Activated T-helper 2 cell treated with anti-CD3 and anti-CD28 coated beads, Interferon-gamma antibody, Interleukin-2, Interleukin-4, amounts not matched to agents 10 μg/mL and 5 μg/mL and 100 μg/mL, durations not matched to agents 14 hours and 24 hours and 36 hours (primary cell): ENCODE measurements around the gene NSUN4. TPM values are rescaled to one million over a fixed set of nuclear protein-coding genes. Genes with fewer than 3 reads are reported as not detected.

Source experiments
- DNase-seq: peaks from one replicate; pipeline ENCODE4 v3.0.0; 2021; ENCODE audit warnings: low spot score
- H3K27ac Mint-ChIP-seq: one replicate; pipeline ENCODE4 v1.8.0; 2021; ENCODE audit warnings: mixed read lengths
- H3K27me3 Mint-ChIP-seq: one replicate; pipeline ENCODE4 v1.8.0; 2021; ENCODE audit warnings: low read depth, mixed read lengths
- H3K36me3 Mint-ChIP-seq: one replicate; pipeline ENCODE4 v1.8.0; 2021; ENCODE audit warnings: low read depth, mixed read lengths
- H3K4me1 Mint-ChIP-seq: one replicate; pipeline ENCODE4 v1.8.0; 2021; ENCODE audit warnings: low read depth, mixed read lengths
- H3K4me3 Mint-ChIP-seq: one replicate; pipeline ENCODE4 v1.8.0; 2021; ENCODE audit warnings: low read depth, mild to moderate bottlenecking, moderate library complexity, mixed read lengths
- H3K9me3 Mint-ChIP-seq: one replicate; pipeline ENCODE4 v1.8.0; 2021; ENCODE audit warnings: mixed read lengths
- intact Hi-C: fragments of 100-400 bp; cut with micrococcal nuclease; formaldehyde crosslinking; loops from one replicate; pipeline ENCODE4 v1.15.1; 2023
- total RNA-seq: library from RNA; stranded (reverse); gene quantifications from 2 replicates; pipeline ENCODE4 v1.2.3, GENCODE V29; 2022

The NSUN4 gene
- total RNA-seq, 1 donor from 2014 or later: 37.2 TPM

DNA sequence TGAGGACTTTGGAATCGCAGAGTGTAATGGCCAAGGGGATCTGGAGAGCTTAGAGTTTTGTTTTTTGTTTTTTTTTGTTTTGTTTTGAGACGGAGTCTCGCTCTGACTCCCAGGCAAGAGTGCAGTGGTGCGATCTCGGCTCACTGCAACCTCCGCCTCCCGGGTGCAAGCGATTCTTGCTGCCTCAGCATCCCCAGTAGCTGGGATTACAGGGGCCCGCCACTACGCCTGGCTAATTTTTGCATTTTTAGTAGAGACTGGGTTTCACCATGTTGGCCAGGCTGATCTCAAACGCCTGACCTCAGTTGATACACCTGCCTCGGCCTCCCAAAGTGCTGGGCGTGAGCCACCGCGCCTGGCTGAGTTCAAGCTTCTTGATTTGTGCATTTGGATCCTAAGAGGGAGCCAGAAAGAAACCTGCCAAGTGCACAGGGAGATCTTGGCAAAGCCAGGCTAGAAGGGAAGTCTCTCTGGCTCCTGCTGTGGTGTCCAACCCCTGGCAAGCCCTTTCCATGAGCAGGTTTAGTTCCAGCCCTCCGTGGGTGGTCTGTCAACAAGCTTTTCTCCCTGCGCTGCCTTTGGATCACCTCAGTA lies 54.4 kb downstream of the NSUN4 start:
- Mint-ChIP-seq H3K4me3 (peak overlapping the region; percentile 63), H3K36me3 (peaks cover 9% of the 10 kb centered on the region), H3K4me1 (peaks cover 6% of the 10 kb centered on the region), H3K9me3 (peaks cover 14% of the 10 kb centered on the region), H3K27ac (no peak overlapping the region), H3K27me3 (peaks cover 21% of the 10 kb centered on the region)
- DNase-seq: no peak
- intact Hi-C loops: no loop called here

DNA sequence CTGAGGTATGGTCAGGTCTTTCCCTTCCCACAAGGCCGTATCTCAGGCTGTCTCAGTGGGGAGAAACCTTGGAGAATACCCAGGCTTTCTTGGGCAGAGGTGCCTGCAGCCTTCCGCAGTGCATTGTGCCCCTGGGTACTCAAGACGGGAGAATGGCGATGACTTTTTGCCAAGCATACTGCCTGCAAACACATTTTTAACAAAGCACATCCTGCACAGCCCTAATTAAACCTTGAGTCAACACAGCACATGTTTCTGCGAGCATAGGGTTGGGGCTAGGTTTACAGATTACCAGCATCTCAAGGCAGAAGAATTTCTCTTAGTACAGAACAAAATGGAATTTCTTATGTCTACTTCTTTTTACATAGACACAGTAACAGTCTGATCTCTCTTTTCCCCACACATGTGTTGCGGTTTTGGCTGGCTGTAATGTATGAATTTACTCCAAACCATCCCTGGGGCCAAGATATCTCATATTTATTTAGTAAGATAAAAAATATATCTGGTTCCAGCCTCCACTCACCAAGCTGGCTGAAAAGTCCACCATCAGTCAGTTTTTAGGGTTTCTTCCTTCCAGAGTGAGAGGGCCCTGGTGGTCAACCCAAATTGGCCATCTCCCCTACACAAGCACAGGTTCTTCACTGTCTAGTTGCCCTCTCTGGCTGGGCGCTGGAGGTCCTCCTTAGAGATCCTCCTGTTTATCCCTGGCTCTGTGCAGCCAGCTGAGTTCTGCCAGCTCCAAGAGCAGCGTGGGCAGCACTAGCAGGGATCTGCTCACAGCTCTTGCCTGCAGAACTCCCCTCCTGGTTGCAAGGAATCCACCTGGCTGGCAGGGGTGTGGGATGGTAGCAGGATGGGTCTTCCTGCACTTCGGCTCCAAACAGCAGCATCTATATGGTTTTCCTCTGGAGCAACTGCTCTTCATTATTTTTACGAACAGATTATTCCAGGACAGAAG lies 56.1 kb downstream of the NSUN4 start:
- intact Hi-C loops: no loop called here
- H3K27ac Mint-ChIP-seq: no peak overlapping the region
- DNase-seq: no peak
- peaks cover 14% of the 10 kb centered on the region for H3K9me3 Mint-ChIP-seq
- H3K36me3 Mint-ChIP-seq: peaks cover 9% of the 10 kb centered on the region
- peaks cover 21% of the 10 kb centered on the region for H3K27me3 Mint-ChIP-seq
- H3K4me1 Mint-ChIP-seq: peaks cover 6% of the 10 kb centered on the region
- H3K4me3 Mint-ChIP-seq: no peak overlapping the region

DNA sequence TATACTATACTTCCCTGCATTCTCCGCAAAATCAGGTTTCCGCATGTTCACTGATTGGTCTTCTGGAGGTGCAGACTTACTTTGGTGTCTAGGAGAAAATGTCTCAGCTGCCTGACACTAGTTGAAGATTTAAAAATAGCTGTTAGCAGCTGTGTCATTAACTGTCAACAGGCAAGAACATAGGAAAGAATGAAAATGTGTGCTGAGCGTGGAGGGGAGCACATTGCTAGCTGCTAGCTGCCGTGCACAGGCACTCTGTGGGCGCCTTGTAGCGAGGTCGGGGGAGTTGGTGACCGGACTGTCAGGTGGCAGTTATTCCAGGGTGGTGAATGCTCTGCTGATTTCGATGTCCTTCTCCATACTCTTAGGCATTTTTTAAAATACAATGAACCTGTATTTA lies 58.7 kb downstream of the NSUN4 start:
- H3K4me1 Mint-ChIP-seq: peaks cover 4% of the 10 kb centered on the region
- no peak overlapping the region for H3K27ac Mint-ChIP-seq
- H3K9me3 Mint-ChIP-seq: no peaks in the 10 kb centered on the region
- H3K36me3 Mint-ChIP-seq: no peaks in the 10 kb centered on the region
- DNase-seq: no peak
- peaks cover 15% of the 10 kb centered on the region for H3K27me3 Mint-ChIP-seq
- intact Hi-C loops: no loop called here
- H3K4me3 Mint-ChIP-seq: no peak overlapping the region

DNA sequence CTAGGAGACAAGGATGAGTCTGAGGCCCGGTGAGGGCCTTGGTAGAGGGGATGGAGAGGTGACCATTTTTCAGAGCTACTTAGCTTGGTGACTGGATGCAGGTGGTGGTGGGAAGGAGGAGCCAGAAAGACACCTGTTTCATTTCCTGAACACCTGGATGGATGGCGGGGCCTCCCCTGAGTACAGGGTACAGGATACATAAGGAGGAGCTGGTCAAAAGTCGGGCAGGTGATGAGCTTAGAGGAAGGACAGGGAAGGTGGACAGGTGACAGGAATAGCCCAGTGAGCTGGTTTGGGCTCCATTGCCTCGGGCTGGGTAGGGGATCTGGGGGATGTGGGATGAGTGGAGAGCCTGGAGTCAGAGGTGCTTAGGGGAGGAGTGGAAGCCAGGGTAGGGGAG lies 59.8 kb downstream of the NSUN4 start:
- Mint-ChIP-seq H3K36me3 (no peaks in the 10 kb centered on the region), H3K27me3 (peaks cover 9% of the 10 kb centered on the region), H3K4me1 (no peaks in the 10 kb centered on the region), H3K4me3 (no peak overlapping the region), H3K9me3 (no peaks in the 10 kb centered on the region), H3K27ac (no peak overlapping the region)
- intact Hi-C loops: no loop called here
- DNase-seq: no peak

DNA sequence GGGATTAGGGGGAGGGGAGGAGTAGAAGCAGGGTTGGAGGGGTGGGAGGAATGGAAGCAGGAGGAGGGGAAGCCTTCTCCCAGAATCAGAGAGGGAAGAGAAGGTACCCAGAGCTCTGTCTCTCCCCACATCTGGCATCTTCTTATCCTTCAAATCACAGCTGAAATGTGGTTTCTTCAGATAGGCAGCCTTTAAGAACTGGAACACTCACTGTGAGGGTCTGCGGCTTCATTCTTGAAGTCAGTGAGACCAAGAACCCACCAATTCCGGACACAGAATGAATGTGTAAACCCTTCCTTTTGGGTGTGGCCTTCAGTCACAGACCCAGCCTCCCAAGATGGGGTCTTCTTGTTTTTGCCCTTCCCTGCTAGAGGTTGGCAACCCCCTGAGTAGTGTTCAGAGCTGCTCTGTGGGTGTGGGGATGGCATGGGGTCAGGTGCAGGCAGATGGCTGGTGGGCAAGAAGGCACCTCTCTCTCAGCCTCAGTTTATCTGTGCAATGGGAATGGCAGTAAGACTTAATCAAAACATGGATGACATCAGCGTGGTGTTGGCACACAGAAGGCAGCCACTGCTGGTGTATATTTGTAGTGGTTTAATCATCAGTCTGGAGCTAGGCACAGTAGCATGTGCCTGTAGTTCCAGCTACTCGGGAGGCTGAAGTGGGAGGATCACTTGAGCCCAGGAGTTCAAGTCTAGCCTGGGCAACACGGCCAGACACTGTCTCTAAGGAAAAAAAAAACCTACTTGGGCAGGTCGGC lies 60.7 kb downstream of the NSUN4 start:
- intact Hi-C loops: no loop called here
- DNase-seq: no peak
- Mint-ChIP-seq H3K4me1 (no peaks in the 10 kb centered on the region), H3K27me3 (peaks cover 4% of the 10 kb centered on the region), H3K36me3 (no peaks in the 10 kb centered on the region), H3K9me3 (no peaks in the 10 kb centered on the region), H3K27ac (no peak overlapping the region), H3K4me3 (no peak overlapping the region)

DNA sequence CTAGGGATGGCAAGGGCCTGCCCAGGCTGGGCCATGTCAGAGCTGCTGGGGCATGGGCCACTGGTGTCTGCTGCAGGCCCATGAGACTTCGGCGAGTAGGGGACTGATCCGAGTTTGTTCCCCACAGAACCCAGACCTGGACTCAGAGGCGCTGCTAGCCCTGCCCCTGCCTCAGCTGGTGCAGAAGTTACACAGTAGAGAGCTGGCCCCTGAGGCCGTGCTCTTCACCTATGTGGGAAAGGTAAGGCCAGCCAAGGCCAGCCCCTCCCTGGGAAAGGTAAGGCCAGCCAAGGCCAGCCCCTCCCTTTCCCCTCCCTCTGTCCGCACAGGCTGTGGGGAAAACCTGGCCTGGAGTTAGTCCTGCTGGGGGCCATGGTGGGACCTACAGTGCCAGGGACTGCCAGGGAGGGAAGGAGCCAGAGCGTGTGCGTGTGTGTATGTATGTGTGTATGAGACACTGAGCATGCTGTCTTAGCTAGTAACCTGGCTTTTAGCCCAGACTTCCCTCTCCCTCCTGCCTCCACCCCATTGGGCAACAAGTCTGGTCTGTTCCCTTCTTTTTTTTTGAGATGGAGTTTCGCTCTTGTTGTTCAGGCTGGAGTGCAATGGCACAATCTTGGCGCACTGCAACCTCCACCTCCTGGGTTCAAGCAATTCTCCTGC lies 61.5 kb downstream of the NSUN4 start:
- no peak for DNase-seq
- Mint-ChIP-seq H3K9me3 (no peaks in the 10 kb centered on the region), H3K27ac (no peak overlapping the region), H3K27me3 (peaks cover 2% of the 10 kb centered on the region), H3K36me3 (no peaks in the 10 kb centered on the region), H3K4me1 (no peaks in the 10 kb centered on the region), H3K4me3 (no peak overlapping the region)
- intact Hi-C loops: no loop called here

DNA sequence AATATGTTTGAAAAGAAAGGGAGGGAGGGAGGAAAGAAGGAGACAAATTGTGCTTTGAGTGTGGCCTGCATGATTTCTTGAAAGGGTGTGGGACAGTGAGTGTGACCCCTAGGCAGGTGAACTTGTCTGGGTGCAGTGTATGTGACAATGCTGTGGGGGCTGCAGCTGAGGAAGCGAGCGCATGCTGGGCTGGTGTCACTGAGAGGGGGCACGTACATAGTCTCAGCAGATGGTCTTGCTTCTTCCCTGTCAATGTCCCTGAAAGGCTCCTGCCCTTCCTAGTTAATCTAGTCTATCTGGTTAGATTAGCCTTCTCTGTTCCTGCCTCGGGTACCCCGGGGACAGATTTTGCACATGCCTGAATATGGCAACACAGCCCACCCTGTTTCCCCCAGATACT lies 63.3 kb downstream of the NSUN4 start:
- Mint-ChIP-seq H3K27ac (no peak overlapping the region), H3K4me3 (no peak overlapping the region), H3K9me3 (no peaks in the 10 kb centered on the region), H3K27me3 (no peaks in the 10 kb centered on the region), H3K36me3 (no peaks in the 10 kb centered on the region), H3K4me1 (no peaks in the 10 kb centered on the region)
- no peak for DNase-seq
- intact Hi-C loops: no loop called here

DNA sequence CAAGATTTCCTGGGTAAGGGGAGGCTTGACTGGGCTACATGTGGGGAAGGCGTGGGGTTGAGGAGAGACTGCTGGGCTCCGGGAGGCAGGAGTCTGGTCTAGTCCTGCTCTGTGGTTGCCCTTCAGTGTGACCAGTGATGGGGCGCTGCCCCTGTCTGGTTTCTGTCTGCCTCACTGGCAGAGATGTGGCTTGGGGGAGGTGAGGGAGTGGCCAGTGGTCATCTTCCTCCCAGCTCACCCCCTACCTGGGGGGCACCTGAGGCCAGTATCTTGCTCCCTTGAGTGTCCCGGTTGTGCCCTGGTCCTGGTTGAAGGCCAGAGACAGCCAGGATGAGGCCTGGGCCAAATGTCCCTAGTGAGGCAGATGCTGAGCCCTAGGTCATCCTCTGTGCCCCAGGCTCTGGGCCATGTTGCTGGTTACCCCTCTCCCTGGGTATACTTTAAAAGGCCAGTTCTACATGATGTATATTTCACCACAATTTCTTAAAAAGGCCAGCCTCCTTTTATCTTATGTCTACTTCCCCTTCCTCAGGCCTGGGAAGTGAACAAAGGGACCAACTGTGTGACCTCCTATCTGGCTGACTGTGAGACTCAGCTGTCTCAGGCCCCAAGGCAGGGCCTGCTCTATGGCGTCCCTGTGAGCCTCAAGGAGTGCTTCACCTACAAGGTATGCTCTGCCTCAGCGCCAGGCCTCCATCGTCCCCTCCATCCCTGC lies 64.0 kb downstream of the NSUN4 start:
- no peak for DNase-seq
- Mint-ChIP-seq H3K27ac (no peak overlapping the region), H3K4me3 (no peak overlapping the region), H3K4me1 (no peaks in the 10 kb centered on the region), H3K36me3 (no peaks in the 10 kb centered on the region), H3K9me3 (no peaks in the 10 kb centered on the region), H3K27me3 (no peaks in the 10 kb centered on the region)
- intact Hi-C loops: no loop called here

DNA sequence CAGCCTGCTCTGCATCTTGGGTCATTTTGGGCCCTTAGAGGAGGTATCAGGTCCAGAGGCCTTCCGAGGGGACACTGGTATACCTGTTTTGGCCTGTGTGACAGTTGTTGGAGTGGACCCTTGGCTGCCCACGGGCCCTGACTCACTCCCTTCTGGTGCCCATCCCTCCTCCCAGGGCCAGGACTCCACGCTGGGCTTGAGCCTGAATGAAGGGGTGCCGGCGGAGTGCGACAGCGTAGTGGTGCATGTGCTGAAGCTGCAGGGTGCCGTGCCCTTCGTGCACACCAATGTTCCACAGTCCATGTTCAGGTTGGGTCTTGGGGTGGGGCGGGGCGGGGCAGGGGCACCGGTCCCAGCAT lies 64.6 kb downstream of the NSUN4 start:
- DNase-seq: no peak
- no peaks in the 10 kb centered on the region for H3K27me3 Mint-ChIP-seq
- H3K9me3 Mint-ChIP-seq: no peaks in the 10 kb centered on the region
- intact Hi-C loops: no loop called here
- H3K27ac Mint-ChIP-seq: no peak overlapping the region
- H3K36me3 Mint-ChIP-seq: no peaks in the 10 kb centered on the region
- H3K4me1 Mint-ChIP-seq: no peaks in the 10 kb centered on the region
- H3K4me3 Mint-ChIP-seq: no peak overlapping the region

DNA sequence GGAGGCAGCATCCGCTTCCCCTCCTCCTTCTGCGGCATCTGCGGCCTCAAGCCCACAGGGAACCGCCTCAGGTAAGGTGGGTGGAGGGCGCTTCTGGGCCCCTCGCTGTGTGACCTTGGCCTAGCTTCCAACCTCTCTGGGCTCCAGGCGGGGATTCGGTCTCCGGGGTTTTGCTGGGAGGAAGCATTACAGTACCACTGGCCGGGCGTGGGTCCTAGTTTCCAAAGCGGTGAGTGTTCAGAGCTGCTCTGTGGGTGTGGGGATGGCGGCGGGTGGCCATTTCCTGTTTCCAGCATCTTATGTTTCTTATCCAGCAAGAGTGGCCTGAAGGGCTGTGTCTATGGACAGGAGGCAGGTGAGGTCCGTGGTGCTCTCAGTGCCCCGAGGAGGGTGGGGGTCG lies 65.1 kb downstream of the NSUN4 start:
- no peak for DNase-seq
- Mint-ChIP-seq H3K4me3 (no peak overlapping the region), H3K27me3 (no peaks in the 10 kb centered on the region), H3K27ac (no peak overlapping the region), H3K36me3 (no peaks in the 10 kb centered on the region), H3K4me1 (no peaks in the 10 kb centered on the region), H3K9me3 (no peaks in the 10 kb centered on the region)
- intact Hi-C loops: no loop called here

DNA sequence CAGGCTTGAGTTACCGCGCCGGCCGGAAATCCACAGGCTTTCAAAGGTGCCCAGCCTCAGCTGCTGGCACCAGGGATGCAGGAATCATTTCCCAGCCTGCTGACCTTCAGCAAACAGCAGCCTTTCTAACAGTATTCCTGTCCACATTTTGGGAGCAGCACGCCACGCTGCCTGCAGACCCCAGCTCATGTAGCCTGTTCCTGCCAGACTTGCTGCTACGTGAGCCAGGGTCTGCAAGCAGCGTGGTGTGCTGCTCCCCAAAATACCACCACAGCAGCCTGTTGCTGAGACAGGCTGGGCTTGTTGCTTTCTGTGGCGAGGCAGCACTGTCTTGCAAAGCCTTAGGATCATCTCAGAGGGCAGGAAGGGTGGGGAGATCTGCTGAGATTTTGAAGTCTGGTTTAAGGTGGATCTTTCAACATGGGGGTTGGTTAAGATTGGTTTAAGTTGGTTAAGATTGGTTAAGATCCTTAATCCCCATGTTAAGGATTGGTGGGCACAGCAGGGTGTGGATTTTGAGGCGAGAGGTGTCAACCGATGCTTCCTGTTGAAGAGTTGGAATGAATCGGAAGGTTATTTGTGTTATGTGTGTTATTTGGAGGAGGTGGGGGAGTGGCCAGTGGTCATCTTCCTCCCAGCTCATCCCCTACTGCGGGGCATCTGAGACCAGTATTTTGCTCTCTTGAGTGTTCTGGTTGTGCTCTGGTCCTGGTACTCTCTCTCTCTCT lies 66.4 kb downstream of the NSUN4 start:
- DNase-seq: no peak
- H3K27ac Mint-ChIP-seq: no peak overlapping the region
- no peaks in the 10 kb centered on the region for H3K4me1 Mint-ChIP-seq
- H3K9me3 Mint-ChIP-seq: no peaks in the 10 kb centered on the region
- no peaks in the 10 kb centered on the region for H3K27me3 Mint-ChIP-seq
- no peaks in the 10 kb centered on the region for H3K36me3 Mint-ChIP-seq
- intact Hi-C loops: no loop called here
- no peak overlapping the region for H3K4me3 Mint-ChIP-seq

DNA sequence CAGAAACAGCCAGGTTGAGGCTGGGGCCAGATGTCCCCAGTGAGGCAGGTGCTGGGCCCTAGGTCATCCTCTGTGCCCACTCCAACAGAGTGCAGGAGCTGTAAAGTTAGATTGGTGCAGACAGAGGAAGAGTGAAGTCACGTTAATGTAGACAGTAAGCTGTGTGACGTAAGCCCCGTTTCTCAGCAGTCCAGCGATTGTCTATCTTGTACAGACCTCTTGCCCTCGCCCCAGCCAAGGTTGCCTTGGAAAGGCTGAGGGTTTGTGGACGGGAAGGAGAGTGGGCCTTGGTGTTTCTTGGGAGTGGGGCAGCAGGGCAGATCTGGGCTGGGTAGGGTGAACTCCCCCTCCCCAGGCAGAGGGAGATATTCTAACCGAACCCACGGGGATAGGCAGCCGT lies 67.0 kb downstream of the NSUN4 start:
- Mint-ChIP-seq H3K4me3 (no peak overlapping the region), H3K36me3 (no peaks in the 10 kb centered on the region), H3K4me1 (no peaks in the 10 kb centered on the region), H3K27me3 (no peaks in the 10 kb centered on the region), H3K27ac (no peak overlapping the region), H3K9me3 (no peaks in the 10 kb centered on the region)
- DNase-seq: no peak
- intact Hi-C loops: no loop called here
